GM12864 (cell line): ENCODE results near the gene BCKDHA.

Experiments used
- DNase-seq: peaks from one replicate; pipeline ENCODE4 v3.0.0-alpha.2; 2011; ENCODE audit warnings: low read depth
- H3K4me3 ChIP-seq: 2 replicates; pipeline ENCODE4 v1.5.1; 2011; ENCODE audit warnings: mild to moderate bottlenecking, low read depth, low read length, control low read depth
- CTCF ChIP-seq: IDR thresholded peaks from 2 replicates; pipeline ENCODE4 v1.5.1; 2011; ENCODE audit warnings: low read depth, mild to moderate bottlenecking, moderate library complexity, low read length, control low read depth, inconsistent platforms; ENCODE audit errors: missing control alignments

Gene BCKDHA

GRCh38 chr19:41449079-41449864 is 51.7 kb downstream of the BCKDHA start:
- DNase-seq: peak; percentile 29
- TF ChIP-seq CTCF: peak; percentile 96
- H3K4me3 ChIP-seq: peak overlapping the region; percentile 32

DNA sequence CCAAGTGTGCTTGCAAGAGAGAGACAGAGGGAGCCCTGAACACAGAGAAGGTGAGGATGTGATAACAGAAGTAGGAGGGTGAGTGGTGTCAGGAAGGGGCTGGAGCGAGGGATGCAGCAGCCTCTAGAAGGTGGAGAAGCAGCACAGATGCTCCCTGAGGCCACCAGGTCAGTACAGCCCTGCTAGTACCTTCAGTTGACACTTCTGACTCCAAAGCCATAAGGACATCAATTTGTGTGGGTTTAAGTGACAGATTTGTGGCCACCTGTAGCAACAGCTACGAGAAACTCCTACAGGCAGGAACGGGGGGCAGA is 52.2 kb downstream of the BCKDHA start:
- no peak overlapping the region for H3K4me3 ChIP-seq
- no peak for TF ChIP-seq CTCF
- no peak for DNase-seq

DNA sequence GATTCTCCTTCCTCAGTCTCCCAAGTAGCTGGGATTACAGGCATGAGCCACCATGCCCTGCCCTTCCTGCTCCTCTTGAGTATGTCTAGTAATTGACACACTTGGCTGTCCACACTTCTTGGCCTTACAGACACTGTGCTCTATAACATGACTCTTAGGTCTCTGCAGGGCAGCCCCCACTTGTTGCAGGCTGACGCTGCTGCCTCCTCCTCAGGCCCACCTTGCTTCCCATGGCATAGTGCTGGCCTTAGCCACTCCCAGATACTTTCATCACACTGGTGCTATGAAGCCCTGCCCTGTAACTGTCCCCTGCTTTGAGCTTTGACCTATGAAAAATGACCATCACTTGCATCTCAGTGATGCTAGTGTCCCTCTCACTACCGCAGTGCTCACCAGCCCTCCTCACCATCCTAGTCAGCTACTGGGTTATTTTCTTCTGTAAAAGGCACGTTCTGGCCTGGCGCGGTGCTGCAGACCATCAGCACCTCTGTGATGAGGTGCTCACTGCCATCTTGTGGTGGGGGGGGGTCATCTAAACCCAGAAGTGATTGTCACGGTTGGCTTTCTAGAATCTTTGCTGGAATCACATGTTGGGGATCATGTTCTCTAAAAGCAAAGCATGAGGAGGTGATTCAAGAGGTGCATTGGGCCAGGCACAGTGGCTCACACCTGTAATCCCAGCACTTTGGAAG is 55.1 kb downstream of the BCKDHA start:
- DNase-seq: no peak
- H3K4me3 ChIP-seq: no peak overlapping the region
- TF ChIP-seq CTCF: no peak

DNA sequence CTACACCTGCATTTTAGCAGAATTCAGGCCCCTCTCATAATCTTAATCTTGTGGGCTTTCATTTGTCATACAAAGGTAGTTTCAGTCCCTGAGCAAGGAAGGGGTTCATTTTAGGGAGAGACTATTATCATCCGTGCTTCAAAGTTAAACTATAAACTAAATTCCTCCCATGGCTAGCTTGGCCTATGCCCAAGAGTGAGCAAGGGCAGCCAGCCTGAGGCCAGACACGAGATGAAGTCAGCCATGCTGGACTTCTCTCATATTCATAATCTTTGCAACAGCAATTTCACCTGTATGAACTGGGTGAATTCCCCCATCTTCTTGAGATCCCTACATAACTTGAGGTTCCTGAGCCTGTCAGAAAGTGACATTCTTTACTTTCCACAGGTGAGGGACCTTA is 58.3 kb downstream of the BCKDHA start:
- no peak for TF ChIP-seq CTCF
- H3K4me3 ChIP-seq: no peak overlapping the region
- DNase-seq: no peak

GRCh38 chr19:41456342-41456918 is 58.8 kb downstream of the BCKDHA start:
- DNase-seq: no peak
- no peak for TF ChIP-seq CTCF
- H3K4me3 ChIP-seq: no peak overlapping the region

DNA sequence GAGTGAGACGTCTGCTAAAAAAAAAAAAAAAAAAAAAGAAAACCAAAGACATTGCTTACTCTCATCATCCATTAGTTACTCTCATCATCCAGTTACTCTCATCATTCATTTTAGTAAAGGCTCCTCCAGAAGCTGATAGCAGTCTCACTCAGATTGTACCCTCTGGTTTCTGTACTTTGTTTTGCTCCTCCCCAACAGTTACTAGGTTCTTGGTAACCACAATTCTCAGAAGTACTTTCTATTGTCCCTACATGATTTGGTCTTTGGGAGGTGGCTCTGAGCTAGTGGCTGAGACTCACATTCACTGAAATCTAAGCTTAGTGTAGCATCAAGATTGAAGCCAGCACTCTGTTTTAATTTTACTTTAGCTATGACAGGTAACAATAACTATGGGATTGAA is 59.6 kb downstream of the BCKDHA start:
- TF ChIP-seq CTCF: no peak
- DNase-seq: peak; percentile 72
- no peak overlapping the region for H3K4me3 ChIP-seq
